Small intestine (tissue), 7 donors: ENCODE data around the gene STUB1. TPM values are rescaled to one million over a fixed set of nuclear protein-coding genes. Genes with fewer than 3 reads are reported as not detected.

Experiments used
- DNase-seq, 2 donors: peaks; one replicate each; pipeline versions ENCODE4 v3.0.0 to v3.0.0-alpha.2; 2013
- FAIRE-seq: peaks from 2 replicates; lab custom pipeline; 2012; peaks lifted over from hg19 to GRCh38; lab: Jason Lieb, UNC
- H3K27ac ChIP-seq, 3 donors: one replicate each; pipeline ENCODE4 v1.5.1; 2013; ENCODE audit warnings: low read length in 2 of 3, mild to moderate bottlenecking in 2 of 3, control low read depth in 1 of 3, inconsistent platforms in 1 of 3, low read depth in 1 of 3, moderate library complexity in 1 of 3
- H3K27me3 ChIP-seq, 3 donors: one replicate each; pipeline ENCODE4 v1.6.1; 2013; ENCODE audit warnings: low read length in 3 of 3, inconsistent platforms in 1 of 3; ENCODE audit not compliant: control insufficient read depth in 3 of 3, insufficient read depth in 3 of 3
- H3K36me3 ChIP-seq, 3 donors: one replicate each; pipeline ENCODE4 v1.6.1; 2013; ENCODE audit warnings: low read length in 3 of 3, inconsistent platforms in 1 of 3, low read depth in 1 of 3, mild to moderate bottlenecking in 1 of 3, moderate library complexity in 1 of 3; ENCODE audit not compliant: control insufficient read depth in 3 of 3, insufficient read depth in 2 of 3
- H3K4me1 ChIP-seq, 3 donors: one replicate each; pipeline ENCODE4 v1.6.1; 2013; ENCODE audit warnings: low read length in 2 of 3, inconsistent platforms in 1 of 3, low read depth in 1 of 3, mild to moderate bottlenecking in 1 of 3, moderate library complexity in 1 of 3; ENCODE audit not compliant: control insufficient read depth in 3 of 3, insufficient read depth in 2 of 3
- H3K4me3 ChIP-seq, 3 donors: one replicate each; pipeline ENCODE4 v1.5.1; 2013; ENCODE audit warnings: low read length in 3 of 3, control low read depth in 1 of 3, inconsistent platforms in 1 of 3, low read depth in 1 of 3, mild to moderate bottlenecking in 1 of 3, moderate library complexity in 1 of 3
- H3K9me3 ChIP-seq, 2 donors: one replicate each; pipeline ENCODE4 v1.6.1; 2013; ENCODE audit warnings: low read depth in 1 of 2, low read length in 1 of 2; ENCODE audit not compliant: control insufficient read depth in 2 of 2, insufficient read depth in 1 of 2
- WGBS, 3 donors: extraction: QIAGEN DNeasy Blood & Tissue Kit; methylation state at CpG; one replicate each; pipeline ENCODE4 v1.1.7; 2013; 5-methylcytosine and 5-hydroxymethylcytosine counted together
- polyA plus RNA-seq, 4 donors: library from polyadenylated mRNA; stranded (reverse) in 3 of 4; unstranded in 1 of 4; fragments of 200-250 nt in 3 of 4; fragments of 120-200 nt in 1 of 4; gene quantifications; one replicate each; pipeline versions ENCODE4 v1.2.1 to v1.2.3, GENCODE V29; 2013
- donor health status: healthy with polysubstance abuse.
- donor health status: control.
- donor health status: control.
- donor health status: Bipolar disorder and iron deficiency.
- donor health status: healthy.

STUB1 gene
- polyA plus RNA-seq, 4 donors: 66.2 to 122 (median 118) TPM

- Histone ChIP-seq H3K4me3 (no peak overlapping the region), H3K36me3 (peaks cover 12 to 77% (median 15%) of the 10 kb centered on the region in 3 donors), H3K4me1 (peaks cover 0 to 10% (median 0%) of the 10 kb centered on the region in 3 donors), H3K9me3 (no peaks in the 10 kb centered on the region), H3K27ac (peak overlapping the region in 1 of 3 donors; percentile 48), H3K27me3 (no peaks in the 10 kb centered on the region)
- DNase-seq (no peak), FAIRE-seq (no peak)
- 78 to 85% (median 78%) methylated on average over 22 of the region's 22 CpGs for WGBS, 3 donors
Measured at GRCh38 chr16:667113-667779, 13.0 kb upstream of the STUB1 start.

GRCh38 chr16:667780-668518 is 12.3 kb upstream of the STUB1 start, which contains the start of gene RHOT2:
Gene RHOT2, plus strand, starts transcription at chr16:668132. Its CDS starts 68 bp downstream, at chr16:668200.
- Histone ChIP-seq H3K27me3 (no peaks in the 10 kb centered on the region), H3K4me1 (peaks cover 0 to 10% (median 0%) of the 10 kb centered on the region in 3 donors), H3K36me3 (peaks cover 15 to 77% (median 19%) of the 10 kb centered on the region in 3 donors), H3K9me3 (no peaks in the 10 kb centered on the region), H3K27ac (peak within 1 kb of the TSS; percentile 48 to 71 (median 61)), H3K4me3 (peak within 1 kb of the TSS; percentile 87 to 95 (median 94))
- DNase-seq (peak; percentile 92 to 96), FAIRE-seq (no peak)
- 0 to 1% (median 0%) methylated on average over 53 to 78 of the region's 78 CpGs for WGBS, 3 donors

DNA sequence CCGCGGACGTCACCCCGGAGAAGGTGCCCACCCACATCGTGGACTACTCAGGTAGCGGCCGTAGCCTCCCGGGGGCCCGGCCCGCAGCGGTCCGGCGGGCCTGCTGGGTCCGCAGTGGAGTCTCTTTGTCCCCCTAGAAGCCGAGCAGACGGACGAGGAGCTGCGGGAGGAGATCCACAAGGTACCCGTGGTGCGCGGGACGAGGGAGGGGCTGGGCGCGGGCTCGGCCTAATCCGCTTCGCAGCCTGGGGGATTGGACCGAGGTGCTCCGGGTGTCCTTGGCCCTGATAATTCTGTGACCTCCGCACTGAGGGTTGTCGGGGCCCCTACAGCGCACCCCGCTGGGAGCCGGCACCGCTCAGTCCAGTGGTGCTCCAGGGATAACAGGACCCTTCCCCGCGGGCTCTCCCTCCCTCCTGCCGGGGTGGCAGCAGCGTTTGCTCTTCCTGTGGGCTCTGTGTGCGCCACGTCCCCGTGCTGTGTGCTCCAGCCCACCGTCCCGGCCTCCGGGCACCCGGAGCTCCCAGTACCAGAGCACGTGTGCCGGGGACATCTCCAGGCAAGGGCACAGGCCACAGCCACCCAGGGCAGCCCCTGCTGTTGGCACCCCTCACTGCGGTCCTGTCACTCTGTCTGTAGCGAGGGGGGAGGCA is 11.6 kb upstream of the STUB1 start:
- peak overlapping the region; percentile 22 to 71 (median 61) for H3K27ac ChIP-seq
- DNase-seq (peak in 1 of 2 donors; percentile 39), FAIRE-seq (no peak)
- peak overlapping the region; percentile 87 to 95 (median 94) for H3K4me3 ChIP-seq
- 5 to 6% (median 5%) methylated on average over 35 to 50 of the region's 50 CpGs for WGBS, 3 donors
- H3K27me3 ChIP-seq: no peaks in the 10 kb centered on the region
- peaks cover 0 to 10% (median 0%) of the 10 kb centered on the region in 3 donors for H3K4me1 ChIP-seq
- no peaks in the 10 kb centered on the region for H3K9me3 ChIP-seq
- peaks cover 15 to 78% (median 21%) of the 10 kb centered on the region in 3 donors for H3K36me3 ChIP-seq

DNA sequence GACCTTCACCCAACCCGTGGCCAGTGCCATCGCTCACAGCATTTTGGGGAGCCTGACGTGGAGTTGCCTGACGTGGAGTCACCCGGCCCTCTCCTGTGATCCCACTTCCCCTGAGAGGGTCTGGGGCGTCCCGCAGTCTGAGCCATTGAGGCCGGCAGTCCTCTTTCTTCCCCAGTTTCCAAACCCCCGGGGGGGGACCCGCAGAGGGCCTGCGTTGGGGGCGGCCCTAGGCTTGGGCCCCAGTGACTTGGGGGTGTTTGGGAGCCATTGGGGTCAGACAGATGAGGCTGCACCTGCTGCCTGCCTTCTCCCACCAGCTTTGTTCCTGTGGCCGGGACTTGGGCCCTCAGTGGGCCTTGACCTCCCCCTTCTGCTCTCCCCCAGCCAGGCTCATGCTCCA is 10.5 kb upstream of the STUB1 start:
- H3K4me3 ChIP-seq: no peak overlapping the region
- peaks cover 0 to 14% (median 0%) of the 10 kb centered on the region in 3 donors for H3K4me1 ChIP-seq
- H3K9me3 ChIP-seq: no peaks in the 10 kb centered on the region
- no peak for DNase-seq
- H3K27me3 ChIP-seq: no peaks in the 10 kb centered on the region
- no peak for FAIRE-seq
- peaks cover 15 to 81% (median 21%) of the 10 kb centered on the region in 3 donors for H3K36me3 ChIP-seq
- 91 to 97% (median 93%) methylated on average over 9 to 13 of the region's 13 CpGs for WGBS, 3 donors
- no peak overlapping the region for H3K27ac ChIP-seq

- Histone ChIP-seq H3K4me3 (no peak overlapping the region), H3K9me3 (no peaks in the 10 kb centered on the region), H3K4me1 (peaks cover 3 to 21% (median 5%) of the 10 kb centered on the region in 3 donors), H3K27me3 (no peaks in the 10 kb centered on the region), H3K36me3 (peaks cover 15 to 84% (median 21%) of the 10 kb centered on the region in 3 donors), H3K27ac (no peak overlapping the region)
- WGBS, 3 donors: 93 to 96% (median 95%) methylated on average over 42 to 52 of the region's 52 CpGs
- DNase-seq (no peak), FAIRE-seq (no peak)
Measured at GRCh38 chr16:670485-671352, 9.5 kb upstream of the STUB1 start.

DNA sequence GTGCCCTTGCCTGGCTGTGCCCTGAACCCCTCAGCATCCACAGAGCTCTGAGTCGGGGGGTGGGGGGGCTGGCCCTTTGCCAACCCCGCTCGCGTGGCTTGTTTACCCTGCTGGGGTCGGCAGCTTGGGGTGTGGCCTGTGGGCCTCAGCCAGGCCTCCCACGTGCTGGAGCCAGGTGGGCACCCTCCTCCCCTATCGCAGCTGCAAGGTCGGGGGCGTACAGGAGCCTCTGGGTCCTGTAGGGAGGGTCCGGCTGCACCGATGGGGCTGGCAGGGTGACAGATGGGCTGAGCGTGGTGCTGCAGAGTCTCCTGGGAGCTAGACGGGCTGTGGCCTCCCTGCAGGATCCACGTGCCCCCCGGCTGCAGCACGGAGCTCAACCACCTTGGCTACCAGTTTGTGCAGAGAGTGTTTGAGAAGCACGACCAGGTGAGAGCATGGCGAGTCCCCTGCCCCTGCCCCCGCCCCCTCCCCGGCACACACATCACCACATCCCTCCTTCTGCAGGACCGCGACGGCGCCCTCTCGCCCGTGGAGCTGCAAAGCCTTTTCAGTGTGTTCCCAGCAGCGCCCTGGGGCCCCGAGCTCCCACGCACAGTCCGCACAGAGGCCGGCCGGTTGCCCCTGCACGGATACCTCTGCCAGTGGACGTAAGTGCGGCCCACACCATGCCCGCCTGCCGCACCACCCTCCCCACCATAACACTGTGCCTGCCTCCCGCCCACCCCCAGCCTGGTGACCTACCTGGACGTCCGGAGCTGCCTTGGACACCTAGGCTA is 8.7 kb upstream of the STUB1 start:
- WGBS, 3 donors: 87 to 88% (median 88%) methylated on average over 36 to 40 of the region's 40 CpGs
- FAIRE-seq (no peak), DNase-seq (no peak)
- Histone ChIP-seq H3K27ac (no peak overlapping the region), H3K27me3 (peaks cover 0 to 3% (median 0%) of the 10 kb centered on the region in 3 donors), H3K4me1 (peaks cover 3 to 27% (median 5%) of the 10 kb centered on the region in 3 donors), H3K9me3 (no peaks in the 10 kb centered on the region), H3K36me3 (peaks cover 15 to 79% (median 21%) of the 10 kb centered on the region in 3 donors), H3K4me3 (no peak overlapping the region)

DNA sequence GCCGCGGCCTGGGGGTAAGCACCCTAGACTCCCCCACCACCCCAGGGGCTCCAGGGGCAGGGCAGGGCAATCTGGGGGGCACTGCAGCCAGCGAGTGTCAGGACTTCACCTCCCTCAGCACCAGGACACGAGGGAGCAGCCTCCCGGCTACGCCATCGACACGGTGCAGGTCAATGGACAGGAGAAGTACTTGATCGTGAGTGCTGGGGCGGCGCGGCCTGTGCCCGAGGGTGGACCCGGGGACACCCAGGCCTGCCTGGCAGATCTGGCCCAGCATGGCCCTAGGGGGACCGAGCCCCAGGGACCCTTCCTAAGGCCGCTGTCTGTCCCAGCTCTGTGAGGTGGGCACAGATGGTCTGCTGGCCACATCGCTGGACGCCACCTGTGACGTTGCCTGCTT is 7.8 kb upstream of the STUB1 start:
- H3K27me3 ChIP-seq: peaks cover 0 to 3% (median 0%) of the 10 kb centered on the region in 3 donors
- 90 to 97% (median 92%) methylated on average over 17 to 19 of the region's 19 CpGs for WGBS, 3 donors
- H3K4me1 ChIP-seq: peaks cover 3 to 35% (median 5%) of the 10 kb centered on the region in 3 donors
- H3K9me3 ChIP-seq: no peaks in the 10 kb centered on the region
- peaks cover 15 to 71% (median 21%) of the 10 kb centered on the region in 3 donors for H3K36me3 ChIP-seq
- no peak overlapping the region for H3K4me3 ChIP-seq
- no peak for FAIRE-seq
- no peak overlapping the region for H3K27ac ChIP-seq
- no peak for DNase-seq
